ENCODE results near the gene KXD1. TPM values are rescaled to one million over a fixed set of nuclear protein-coding genes. Genes with fewer than 3 reads are reported as not detected.

Gene KXD1
- total and polyA plus RNA-seq, 10 of the 15 experiments (the other 5 are each of a cell fraction or from before 2014, with no cell fraction given) = 27.5 to 209 (median 129) TPM

DNA sequence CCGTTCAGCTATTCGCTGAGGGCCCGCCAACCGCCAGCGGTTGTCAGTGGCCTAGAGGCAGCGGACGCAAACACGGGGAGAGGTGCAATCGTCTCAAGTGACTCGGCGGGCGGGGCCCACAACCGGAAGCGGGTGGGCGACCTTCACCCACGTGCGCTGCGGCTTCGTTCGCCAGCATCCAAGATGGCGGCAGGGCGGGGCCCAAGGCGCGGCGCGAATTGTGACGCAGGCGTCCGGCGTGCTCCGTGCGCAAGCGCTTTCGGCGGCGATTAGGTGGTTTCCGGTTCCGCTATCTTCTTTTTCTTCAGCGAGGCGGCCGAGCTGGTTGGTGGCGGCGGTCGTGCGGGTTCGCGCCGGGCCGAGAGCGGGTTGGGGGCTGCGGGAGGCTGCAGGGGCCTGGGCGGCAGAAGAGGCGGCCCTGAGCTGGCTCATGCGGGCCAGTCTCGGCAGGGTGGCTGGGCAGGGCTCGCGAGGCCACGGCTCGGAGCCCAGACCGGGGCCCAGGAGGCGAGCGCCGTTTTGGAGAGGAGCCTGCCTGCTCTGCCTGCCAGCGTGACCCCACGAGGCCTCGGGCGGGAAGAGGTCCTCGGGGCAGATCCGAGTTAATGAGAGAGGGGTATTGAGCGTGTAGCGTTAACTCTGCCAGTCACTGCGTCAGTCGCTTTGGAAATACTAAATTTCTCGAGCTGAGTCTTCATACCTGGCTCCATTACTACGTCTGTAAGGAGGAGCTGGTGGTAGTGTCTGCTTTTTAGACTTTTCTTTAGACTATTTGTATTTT lies 14.1 kb downstream of the KXD1 start, which contains the start of gene UBA52 (continued):
- TF ChIP-seq, protein P1, sequence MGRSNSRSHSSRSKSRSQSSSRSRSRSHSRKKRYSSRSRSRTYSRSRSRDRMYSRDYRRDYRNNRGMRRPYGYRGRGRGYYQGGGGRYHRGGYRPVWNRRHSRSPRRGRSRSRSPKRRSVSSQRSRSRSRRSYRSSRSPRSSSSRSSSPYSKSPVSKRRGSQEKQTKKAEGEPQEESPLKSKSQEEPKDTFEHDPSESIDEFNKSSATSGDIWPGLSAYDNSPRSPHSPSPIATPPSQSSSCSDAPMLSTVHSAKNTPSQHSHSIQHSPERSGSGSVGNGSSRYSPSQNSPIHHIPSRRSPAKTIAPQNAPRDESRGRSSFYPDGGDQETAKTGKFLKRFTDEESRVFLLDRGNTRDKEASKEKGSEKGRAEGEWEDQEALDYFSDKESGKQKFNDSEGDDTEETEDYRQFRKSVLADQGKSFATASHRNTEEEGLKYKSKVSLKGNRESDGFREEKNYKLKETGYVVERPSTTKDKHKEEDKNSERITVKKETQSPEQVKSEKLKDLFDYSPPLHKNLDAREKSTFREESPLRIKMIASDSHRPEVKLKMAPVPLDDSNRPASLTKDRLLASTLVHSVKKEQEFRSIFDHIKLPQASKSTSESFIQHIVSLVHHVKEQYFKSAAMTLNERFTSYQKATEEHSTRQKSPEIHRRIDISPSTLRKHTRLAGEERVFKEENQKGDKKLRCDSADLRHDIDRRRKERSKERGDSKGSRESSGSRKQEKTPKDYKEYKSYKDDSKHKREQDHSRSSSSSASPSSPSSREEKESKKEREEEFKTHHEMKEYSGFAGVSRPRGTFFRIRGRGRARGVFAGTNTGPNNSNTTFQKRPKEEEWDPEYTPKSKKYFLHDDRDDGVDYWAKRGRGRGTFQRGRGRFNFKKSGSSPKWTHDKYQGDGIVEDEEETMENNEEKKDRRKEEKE (IDR thresholded peaks at IDR 0.05) = no peak
- TF ChIP-seq PAX5 (IDR thresholded peaks at IDR 0.05; ENCODE audit: borderline replicate concordance, low read depth, low read length) (peak; percentile 59; the same call in 1 of the 2 replicates), NR2C2 (IDR thresholded peaks at IDR 0.05; ENCODE audit: borderline replicate concordance, control insufficient read depth, insufficient read length, low read depth) (no peak), ZSCAN29 (IDR thresholded peaks at IDR 0.05) (no peak), NR2C1 (IDR thresholded peaks at IDR 0.05) (peak; percentile 86), IKZF2 (IDR thresholded peaks at IDR 0.05) (no peak), MYB (IDR thresholded peaks at IDR 0.05; ENCODE audit: borderline replicate concordance, low read depth, low read length) (no peak), NBN (IDR thresholded peaks at IDR 0.05) (peak; percentile 71; the same call in 1 of the 2 replicates), SIX5 (IDR thresholded peaks at IDR 0.05; ENCODE audit: low read depth, low read length, severe bottlenecking) (peak; percentile 81), CREM (IDR thresholded peaks at IDR 0.05; ENCODE audit: low read depth) (peak; percentile 97), SUPT20H (IDR thresholded peaks at IDR 0.05; ENCODE audit: borderline replicate concordance, control insufficient read depth, low read depth, low read length) (no peak), SUZ12 (IDR thresholded peaks at IDR 0.05; ENCODE audit: unreplicated experiment) (no peak), ZNF24 (IDR thresholded peaks at IDR 0.05) (no peak), ZBED1 (IDR thresholded peaks at IDR 0.05; ENCODE audit: borderline replicate concordance) (0 out of 2 replicates have a peak, but pooled peaks have one; percentile 16), LARP7 (IDR thresholded peaks at IDR 0.05) (peak; percentile 96), MEF2A (IDR thresholded peaks at IDR 0.05; ENCODE audit: insufficient read depth, low read depth, low read length) (0 out of 2 replicates have a peak, but pooled peaks have one; percentile 14), TCF12 (IDR thresholded peaks at IDR 0.05; ENCODE audit: low read depth, low read length) (no peak), ETV6 (conservative IDR thresholded peaks at IDR 0.05 in 1 of 2, IDR thresholded peaks at IDR 0.05 in 1 of 2; ENCODE audit: borderline replicate concordance in 1 of 2, low read depth in 1 of 2) (no peak), MYC (IDR thresholded peaks at IDR 0.05; ENCODE audit: insufficient read depth, insufficient read length, insufficient replicate concordance, low read length, severe bottlenecking) (peak; percentile 84)
- TF ChIP-seq, protein P2, sequence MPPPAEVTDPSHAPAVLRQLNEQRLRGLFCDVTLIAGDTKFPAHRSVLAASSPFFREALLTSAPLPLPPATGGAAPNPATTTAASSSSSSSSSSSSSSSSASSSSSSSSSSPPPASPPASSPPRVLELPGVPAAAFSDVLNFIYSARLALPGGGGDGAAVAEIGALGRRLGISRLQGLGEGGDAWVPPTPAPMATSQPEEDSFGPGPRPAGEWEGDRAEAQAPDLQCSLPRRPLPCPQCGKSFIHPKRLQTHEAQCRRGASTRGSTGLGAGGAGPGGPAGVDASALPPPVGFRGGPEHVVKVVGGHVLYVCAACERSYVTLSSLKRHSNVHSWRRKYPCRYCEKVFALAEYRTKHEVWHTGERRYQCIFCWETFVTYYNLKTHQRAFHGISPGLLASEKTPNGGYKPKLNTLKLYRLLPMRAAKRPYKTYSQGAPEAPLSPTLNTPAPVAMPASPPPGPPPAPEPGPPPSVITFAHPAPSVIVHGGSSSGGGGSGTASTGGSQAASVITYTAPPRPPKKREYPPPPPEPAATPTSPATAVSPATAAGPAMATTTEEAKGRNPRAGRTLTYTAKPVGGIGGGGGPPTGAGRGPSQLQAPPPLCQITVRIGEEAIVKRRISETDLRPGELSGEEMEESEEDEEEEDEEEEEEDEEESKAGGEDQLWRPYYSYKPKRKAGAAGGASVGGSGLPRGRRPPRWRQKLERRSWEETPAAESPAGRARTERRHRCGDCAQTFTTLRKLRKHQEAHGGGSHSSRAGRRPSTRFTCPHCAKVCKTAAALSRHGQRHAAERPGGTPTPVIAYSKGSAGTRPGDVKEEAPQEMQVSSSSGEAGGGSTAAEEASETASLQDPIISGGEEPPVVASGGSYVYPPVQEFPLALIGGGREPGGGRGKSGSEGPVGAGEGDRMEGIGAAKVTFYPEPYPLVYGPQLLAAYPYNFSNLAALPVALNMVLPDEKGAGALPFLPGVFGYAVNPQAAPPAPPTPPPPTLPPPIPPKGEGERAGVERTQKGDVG (CRISPR knock-in tag; IDR thresholded peaks at IDR 0.05) = no peak
- TF ChIP-seq, protein P3, sequence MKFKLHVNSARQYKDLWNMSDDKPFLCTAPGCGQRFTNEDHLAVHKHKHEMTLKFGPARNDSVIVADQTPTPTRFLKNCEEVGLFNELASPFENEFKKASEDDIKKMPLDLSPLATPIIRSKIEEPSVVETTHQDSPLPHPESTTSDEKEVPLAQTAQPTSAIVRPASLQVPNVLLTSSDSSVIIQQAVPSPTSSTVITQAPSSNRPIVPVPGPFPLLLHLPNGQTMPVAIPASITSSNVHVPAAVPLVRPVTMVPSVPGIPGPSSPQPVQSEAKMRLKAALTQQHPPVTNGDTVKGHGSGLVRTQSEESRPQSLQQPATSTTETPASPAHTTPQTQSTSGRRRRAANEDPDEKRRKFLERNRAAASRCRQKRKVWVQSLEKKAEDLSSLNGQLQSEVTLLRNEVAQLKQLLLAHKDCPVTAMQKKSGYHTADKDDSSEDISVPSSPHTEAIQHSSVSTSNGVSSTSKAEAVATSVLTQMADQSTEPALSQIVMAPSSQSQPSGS (IDR thresholded peaks at IDR 0.05; ENCODE audit: low read length) = no peak
